ENCODE data around the gene SRSF7. TPM values are rescaled to one million over a fixed set of nuclear protein-coding genes. Genes with fewer than 3 reads are reported as not detected.
A peak's percentile ranks its signal among the peaks of the same experiment; 100 is the strongest.

The SRSF7 gene
- total RNA-seq, 1 donor from 2014 or later: 50.5 TPM

- TF ChIP-seq, protein P1, sequence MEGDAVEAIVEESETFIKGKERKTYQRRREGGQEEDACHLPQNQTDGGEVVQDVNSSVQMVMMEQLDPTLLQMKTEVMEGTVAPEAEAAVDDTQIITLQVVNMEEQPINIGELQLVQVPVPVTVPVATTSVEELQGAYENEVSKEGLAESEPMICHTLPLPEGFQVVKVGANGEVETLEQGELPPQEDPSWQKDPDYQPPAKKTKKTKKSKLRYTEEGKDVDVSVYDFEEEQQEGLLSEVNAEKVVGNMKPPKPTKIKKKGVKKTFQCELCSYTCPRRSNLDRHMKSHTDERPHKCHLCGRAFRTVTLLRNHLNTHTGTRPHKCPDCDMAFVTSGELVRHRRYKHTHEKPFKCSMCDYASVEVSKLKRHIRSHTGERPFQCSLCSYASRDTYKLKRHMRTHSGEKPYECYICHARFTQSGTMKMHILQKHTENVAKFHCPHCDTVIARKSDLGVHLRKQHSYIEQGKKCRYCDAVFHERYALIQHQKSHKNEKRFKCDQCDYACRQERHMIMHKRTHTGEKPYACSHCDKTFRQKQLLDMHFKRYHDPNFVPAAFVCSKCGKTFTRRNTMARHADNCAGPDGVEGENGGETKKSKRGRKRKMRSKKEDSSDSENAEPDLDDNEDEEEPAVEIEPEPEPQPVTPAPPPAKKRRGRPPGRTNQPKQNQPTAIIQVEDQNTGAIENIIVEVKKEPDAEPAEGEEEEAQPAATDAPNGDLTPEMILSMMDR (IDR thresholded peaks at IDR 0.05; ENCODE audit: borderline replicate concordance): no peak
- no peak for DNase-seq
- Histone ChIP-seq H3K4me1 (peaks cover 26% of the 10 kb centered on the region), H3K27ac (replicated peaks) (no peak overlapping the region), H3K36me3 (peaks cover 7% of the 10 kb centered on the region), H3K27me3 (ENCODE audit: low read depth) (no peaks in the 10 kb centered on the region), H3K4me3 (peak overlapping the region; percentile 42), H3K9me3 (replicated peaks) (no peaks in the 10 kb centered on the region)
- intact Hi-C loops (cut with micrococcal nuclease): no loop called here
Observed at GRCh38 chr2:38754049-38754448, 2.9 kb upstream of the SRSF7 start.

GRCh38 chr2:38751596-38752410 is 642 bp upstream of the SRSF7 start:
- Histone ChIP-seq H3K27ac (replicated peaks) (peak overlapping the region; percentile 99), H3K36me3 (peaks cover 30% of the 10 kb centered on the region), H3K4me3 (peak overlapping the region; percentile 97), H3K27me3 (ENCODE audit: low read depth) (no peaks in the 10 kb centered on the region), H3K9me3 (replicated peaks) (no peaks in the 10 kb centered on the region), H3K4me1 (peaks cover 49% of the 10 kb centered on the region)
- no peak for DNase-seq
- TF ChIP-seq, protein P1 (IDR thresholded peaks at IDR 0.05; ENCODE audit: borderline replicate concordance): no peak
- intact Hi-C loops (cut with micrococcal nuclease): no loop called here

GRCh38 chr2:38750011-38750890 is 910 bp downstream of the SRSF7 start:
- peaks cover 64% of the 10 kb centered on the region for H3K4me1 ChIP-seq
- peak; percentile 59 for DNase-seq
- TF ChIP-seq, protein P1 (IDR thresholded peaks at IDR 0.05; ENCODE audit: borderline replicate concordance): no peak

DNA sequence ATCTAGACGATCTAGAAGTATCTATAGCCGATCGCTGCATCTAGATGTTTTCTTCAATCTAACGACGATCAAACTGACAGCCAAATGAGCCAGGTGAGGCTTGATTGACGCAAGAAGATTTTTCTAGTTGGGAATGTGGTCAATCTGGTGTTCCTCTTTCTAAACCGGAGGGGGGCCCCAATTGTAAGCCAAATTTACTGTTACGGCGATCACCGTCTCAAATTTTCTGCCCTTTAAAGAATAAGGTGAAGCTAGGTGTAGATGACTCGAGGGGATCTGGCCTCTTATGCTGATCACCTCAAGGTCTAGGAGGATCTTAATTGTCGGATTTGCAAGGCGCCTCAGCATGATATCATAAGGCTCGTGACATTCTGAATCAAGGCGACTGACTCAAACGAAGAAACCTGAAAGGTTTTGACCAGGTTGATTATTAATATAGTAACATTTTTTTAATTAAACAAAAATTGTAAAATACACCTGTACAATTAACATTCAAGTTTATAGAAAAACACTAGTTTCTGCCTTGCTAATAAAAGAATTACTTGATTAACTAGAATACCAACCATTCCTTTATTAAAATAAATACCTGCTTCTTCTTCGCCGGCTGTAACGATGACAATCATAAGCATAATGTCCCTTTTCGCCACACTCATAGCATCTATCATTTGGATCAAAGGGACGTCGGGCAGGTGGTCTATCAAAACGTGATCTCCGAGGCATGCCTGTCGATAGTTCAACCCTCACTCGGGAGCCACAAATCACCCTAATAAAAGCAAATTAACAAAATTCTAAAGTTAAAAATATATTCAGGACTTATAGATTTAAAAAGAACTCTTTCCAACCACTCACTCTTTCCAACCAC is 2.0 kb downstream of the SRSF7 start:
- no peaks in the 10 kb centered on the region for H3K9me3 ChIP-seq (replicated peaks)
- H3K27ac ChIP-seq (replicated peaks): no peak overlapping the region
- no peak for DNase-seq
- intact Hi-C loops (cut with micrococcal nuclease): no loop called here
- H3K4me1 ChIP-seq: peaks cover 75% of the 10 kb centered on the region
- no peaks in the 10 kb centered on the region for H3K27me3 ChIP-seq (ENCODE audit: low read depth)
- H3K36me3 ChIP-seq: peaks cover 56% of the 10 kb centered on the region
- H3K4me3 ChIP-seq: peak overlapping the region; percentile 97
- TF ChIP-seq, protein P1 (IDR thresholded peaks at IDR 0.05; ENCODE audit: borderline replicate concordance): no peak

More at GRCh38 chr2:38750011-38750890, 910 bp downstream of the SRSF7 start:
- Histone ChIP-seq H3K36me3 (peaks cover 45% of the 10 kb centered on the region), H3K27ac (replicated peaks) (peak overlapping the region; percentile 99), H3K4me3 (peak overlapping the region; percentile 97), H3K9me3 (replicated peaks) (no peaks in the 10 kb centered on the region), H3K27me3 (ENCODE audit: low read depth) (no peaks in the 10 kb centered on the region)
- intact Hi-C loops (cut with micrococcal nuclease): no loop called here

DNA sequence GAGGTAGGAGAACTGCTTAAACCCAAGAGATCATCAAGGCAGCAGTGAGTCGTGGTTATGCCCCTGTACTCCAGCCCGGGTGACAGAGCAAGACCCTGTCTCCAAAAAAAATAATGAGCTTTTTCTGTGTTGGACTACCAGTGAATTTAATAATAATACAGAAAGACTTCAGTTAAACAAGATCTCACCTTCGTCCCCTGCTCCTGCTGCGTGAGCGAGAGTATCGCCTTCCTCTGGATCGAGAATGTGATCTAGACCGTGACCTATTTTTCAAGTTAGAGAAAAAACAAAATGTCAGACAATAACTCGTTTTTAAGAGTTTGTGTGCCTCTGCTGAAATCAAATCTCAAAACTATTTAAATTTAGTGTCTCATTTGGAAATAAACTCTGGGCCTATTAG is 2.8 kb downstream of the SRSF7 start:
- Histone ChIP-seq H3K4me3 (no peak overlapping the region), H3K27ac (replicated peaks) (no peak overlapping the region), H3K36me3 (peaks cover 63% of the 10 kb centered on the region), H3K4me1 (peaks cover 83% of the 10 kb centered on the region), H3K27me3 (ENCODE audit: low read depth) (no peaks in the 10 kb centered on the region), H3K9me3 (replicated peaks) (no peaks in the 10 kb centered on the region)
- intact Hi-C loops (cut with micrococcal nuclease): no loop called here
- DNase-seq: no peak
- TF ChIP-seq, protein P1 (IDR thresholded peaks at IDR 0.05; ENCODE audit: borderline replicate concordance): no peak
